ENCODE measurements around the gene ARHGAP45.

The ARHGAP45 gene

DNA sequence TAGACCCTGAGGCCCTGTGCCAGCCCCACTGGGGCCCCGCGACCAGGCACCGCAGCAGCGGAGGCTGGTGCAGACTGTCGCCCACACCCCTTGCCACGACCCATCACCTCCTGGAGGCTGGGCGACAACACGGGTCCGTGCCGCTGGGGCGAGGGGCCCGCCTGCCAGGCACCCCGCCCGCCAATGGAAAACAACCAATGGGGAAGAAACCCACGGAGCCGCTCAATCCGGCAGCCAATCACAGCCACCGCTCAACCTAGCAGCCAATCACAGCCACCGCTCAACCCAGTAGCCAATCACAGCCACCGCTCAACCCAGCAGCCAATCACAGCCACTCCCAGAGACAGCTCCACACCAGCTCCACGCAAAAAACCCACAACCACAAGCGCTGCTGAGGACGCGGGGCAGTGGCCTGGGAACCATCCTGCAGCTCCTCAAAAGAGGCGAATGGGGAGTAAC lies 66.5 kb downstream of the ARHGAP45 start:
- DNase-seq (ENCODE audit: low spot score), result peak; percentile 17

DNA sequence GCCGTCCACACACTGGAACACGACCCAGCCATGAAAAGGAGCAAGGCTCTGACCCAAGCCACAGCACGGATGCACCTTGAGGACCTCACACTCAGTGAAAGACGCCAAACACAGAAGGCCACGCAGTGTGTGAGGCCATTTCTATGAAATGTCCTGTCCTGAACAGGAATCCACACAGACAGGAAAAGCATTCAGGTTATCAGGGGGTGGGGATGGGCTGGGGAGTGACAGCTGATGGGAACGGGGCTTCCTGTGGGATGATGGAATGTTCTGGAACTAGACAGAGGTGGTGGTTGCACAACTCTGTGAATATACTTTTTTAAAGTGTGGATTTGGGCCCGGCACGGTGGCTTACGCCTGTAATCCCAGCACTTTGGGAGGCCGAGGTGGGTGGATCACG lies 67.5 kb downstream of the ARHGAP45 start:
- DNase-seq (ENCODE audit: low spot score), result no peak

DNA sequence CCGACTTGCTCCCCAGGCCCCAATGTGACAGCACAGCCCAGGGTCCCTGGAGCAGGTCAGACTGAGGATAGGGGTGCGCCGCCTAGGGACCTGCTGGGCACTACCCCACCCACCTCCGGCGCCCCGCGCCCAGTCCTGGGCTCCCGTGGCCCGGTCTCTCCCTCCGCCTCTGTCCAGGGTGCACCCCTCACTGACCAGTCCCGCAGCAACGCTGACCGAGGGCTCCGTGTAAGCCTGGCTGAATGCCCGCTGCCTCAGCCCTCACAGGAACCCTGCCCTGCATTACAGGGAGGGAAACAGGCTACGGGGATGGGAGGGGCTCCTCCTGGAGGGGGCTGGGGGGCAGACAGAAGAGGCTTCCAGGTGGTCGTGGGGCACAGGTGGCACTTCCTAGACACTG lies 68.5 kb downstream of the ARHGAP45 start:
- no peak for DNase-seq (ENCODE audit: low spot score)

DNA sequence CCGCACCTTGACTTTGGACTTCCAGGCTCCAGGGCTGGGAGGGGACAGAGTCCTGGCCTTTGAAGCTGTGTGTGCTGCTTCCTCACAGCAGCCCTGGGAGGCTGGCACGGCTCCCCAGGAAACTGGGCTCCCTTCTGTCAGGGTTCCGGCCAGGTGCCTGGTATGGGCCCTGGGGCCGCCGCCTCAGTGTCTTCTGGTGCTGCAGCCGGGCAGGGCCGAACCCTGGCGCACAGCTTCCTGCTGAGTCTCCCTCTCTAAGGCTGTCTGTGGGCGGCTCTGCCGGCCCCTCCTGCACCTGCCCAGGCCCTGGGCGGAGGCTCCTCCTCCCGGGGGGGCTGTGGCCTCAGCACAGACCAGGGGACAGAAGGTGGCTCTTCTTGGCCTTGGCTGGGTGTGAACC lies 69.2 kb downstream of the ARHGAP45 start:
- no peak for DNase-seq (ENCODE audit: low spot score)

Measured in COLO829 (cell line).